Lower lobe of right lung (tissue), 2 donors: ENCODE measurements around the gene GTF2B. TPM values are rescaled to one million over a fixed set of nuclear protein-coding genes. Genes with fewer than 3 reads are reported as not detected.
"Not testable (repeated sequence)": the region's sequence is repeated elsewhere in the genome, so short reads cannot be mapped to it uniquely, and the experiment has no call there.

ENCODE experiments used
- ATAC-seq, 2 donors: fragments of 200-7000 bp; cut with Tn5 transposase; one replicate each; pipeline ENCODE4 v1.9.1; 2020 to 2022; ENCODE audit warnings: mild to moderate bottlenecking in 2 of 2, moderate library complexity in 2 of 2
- DNase-seq: peaks from one replicate; pipeline ENCODE4 v3.0.0-alpha.2; 2020
- H3K27ac ChIP-seq: fragments of 200-600 bp; one replicate; pipeline ENCODE4 v1.8.0; 2022
- H3K27me3 ChIP-seq: fragments of 200-600 bp; one replicate; pipeline ENCODE4 v1.8.0; 2022; ENCODE audit warnings: low read depth
- H3K36me3 ChIP-seq: fragments of 200-600 bp; one replicate; pipeline ENCODE4 v1.8.0; 2022; ENCODE audit warnings: mild to moderate bottlenecking
- H3K4me1 ChIP-seq: fragments of 200-600 bp; one replicate; pipeline ENCODE4 v1.8.0; 2022
- H3K4me3 ChIP-seq: fragments of 200-600 bp; one replicate; pipeline ENCODE4 v1.8.0; 2022; ENCODE audit warnings: mild to moderate bottlenecking
- H3K9me3 ChIP-seq: fragments of 200-600 bp; one replicate; pipeline ENCODE4 v1.8.0; 2022
- CTCF ChIP-seq: fragments of 200-600 bp; IDR thresholded peaks from one replicate; pipeline ENCODE4 v1.8.0; 2022; ENCODE audit warnings: antibody characterized with exemption, mild to moderate bottlenecking
- intact Hi-C: fragments of 100-400 bp; cut with DNase I; formaldehyde crosslinking; loops from one replicate; pipeline ENCODE4 v1.11.0; 2022
- total RNA-seq: library from RNA; stranded (reverse); fragmentation: NEBNext Ultra II Directional; extraction: Animal tissue kit (Norgen Biotek cat#: 25700); gene quantifications from one replicate; pipeline ENCODE4 v1.2.1, GENCODE V29; 2021
- donor health status: DM: no; HTN: yes; CAD: no; lungs with severe emphysema.

The GTF2B gene
- total RNA-seq, 1 donor from 2014 or later: 26.0 TPM

- Histone ChIP-seq H3K4me1 (no peaks in the 10 kb centered on the region), H3K36me3 (peaks cover 32% of the 10 kb centered on the region), H3K4me3 (no peak overlapping the region), H3K9me3 (peaks cover 4% of the 10 kb centered on the region), H3K27ac (no peak overlapping the region), H3K27me3 (no peaks in the 10 kb centered on the region)
- intact Hi-C loops: no loop called here
- no peak for TF ChIP-seq CTCF
- DNase-seq (no peak), ATAC-seq (no peak)
Measured at GRCh38 chr1:88923224-88923623, 31.9 kb upstream of the GTF2B start.

- Histone ChIP-seq H3K4me3 (no peak overlapping the region), H3K36me3 (peaks cover 32% of the 10 kb centered on the region), H3K4me1 (no peaks in the 10 kb centered on the region), H3K9me3 (peaks cover 14% of the 10 kb centered on the region), H3K27me3 (no peaks in the 10 kb centered on the region), H3K27ac (no peak overlapping the region)
- intact Hi-C loops: no loop called here
- TF ChIP-seq CTCF: no peak
- DNase-seq: no peak
- no peak for ATAC-seq
Measured at GRCh38 chr1:88922214-88922613, 30.8 kb upstream of the GTF2B start.

GRCh38 chr1:88920845-88921244, 29.5 kb upstream of the GTF2B start:
- TF ChIP-seq CTCF: no peak
- H3K4me3 ChIP-seq: no peak overlapping the region
- H3K9me3 ChIP-seq: peaks cover 27% of the 10 kb centered on the region
- no peak for ATAC-seq
- H3K4me1 ChIP-seq: no peaks in the 10 kb centered on the region
- H3K27me3 ChIP-seq: no peaks in the 10 kb centered on the region
- H3K36me3 ChIP-seq: peaks cover 32% of the 10 kb centered on the region
- no peak overlapping the region for H3K27ac ChIP-seq
- DNase-seq: no peak
- intact Hi-C loops: no loop called here

GRCh38 chr1:88917321-88918025, 26.1 kb upstream of the GTF2B start:
- Histone ChIP-seq H3K9me3 (peaks cover 32% of the 10 kb centered on the region), H3K4me3 (no peak overlapping the region), H3K36me3 (peaks cover 14% of the 10 kb centered on the region), H3K4me1 (no peaks in the 10 kb centered on the region), H3K27ac (no peak overlapping the region), H3K27me3 (no peaks in the 10 kb centered on the region)
- intact Hi-C loops: no loop called here
- no peak for ATAC-seq
- no peak for DNase-seq
- no peak for TF ChIP-seq CTCF

GRCh38 chr1:88916883-88917282, 25.5 kb upstream of the GTF2B start:
- Histone ChIP-seq H3K27ac (no peak overlapping the region), H3K27me3 (no peaks in the 10 kb centered on the region), H3K4me3 (no peak overlapping the region), H3K4me1 (no peaks in the 10 kb centered on the region), H3K36me3 (peaks cover 14% of the 10 kb centered on the region), H3K9me3 (peaks cover 32% of the 10 kb centered on the region)
- intact Hi-C loops: no loop called here
- ATAC-seq (no peak), DNase-seq (no peak)
- TF ChIP-seq CTCF: no peak

- ATAC-seq, intact Hi-C loops, DNase-seq, H3K27ac ChIP-seq, H3K4me3 ChIP-seq, H3K4me1 ChIP-seq, H3K36me3 ChIP-seq, H3K27me3 ChIP-seq: not testable (repeated sequence)
- H3K9me3 ChIP-seq: peaks cover 14% of the 10 kb centered on the region
Measured at GRCh38 chr1:88911800-88912199, 20.4 kb upstream of the GTF2B start.
